Measurements from ENCODE around the gene AKAP6.

The AKAP6 gene

GRCh38 chr14:32419429-32419828 lies 90.3 kb downstream of the AKAP6 start:
- DNase-seq (ENCODE audit: extremely low read depth, low read depth), result no peak
- TF ChIP-seq CTCF (IDR thresholded peaks at IDR 0.05; ENCODE audit: low read depth, low read length), result no peak

- TF ChIP-seq CTCF (IDR thresholded peaks at IDR 0.05; ENCODE audit: low read depth, low read length), result no peak
- DNase-seq (ENCODE audit: extremely low read depth, low read depth), result no peak
Observed at GRCh38 chr14:32421781-32422180, 92.7 kb downstream of the AKAP6 start.

GRCh38 chr14:32422440-32422839 lies 93.3 kb downstream of the AKAP6 start:
- no peak for TF ChIP-seq CTCF (IDR thresholded peaks at IDR 0.05; ENCODE audit: low read depth, low read length)

GRCh38 chr14:32426028-32426427 lies 96.9 kb downstream of the AKAP6 start:
- DNase-seq (ENCODE audit: extremely low read depth, low read depth), result no peak
- no peak for TF ChIP-seq CTCF (IDR thresholded peaks at IDR 0.05; ENCODE audit: low read depth, low read length)

More at GRCh38 chr14:32422440-32422839, 93.3 kb downstream of the AKAP6 start:
- DNase-seq (ENCODE audit: extremely low read depth, low read depth), result no peak

GRCh38 chr14:32426586-32427388 lies 97.7 kb downstream of the AKAP6 start:
- DNase-seq (ENCODE audit: extremely low read depth, low read depth), result no peak
- no peak for TF ChIP-seq CTCF (IDR thresholded peaks at IDR 0.05; ENCODE audit: low read depth, low read length)

GRCh38 chr14:32427726-32428528 lies 98.8 kb downstream of the AKAP6 start:
- no peak for DNase-seq (ENCODE audit: extremely low read depth, low read depth)
- TF ChIP-seq CTCF (IDR thresholded peaks at IDR 0.05; ENCODE audit: low read depth, low read length), result no peak

GRCh38 chr14:32428875-32429274 lies 99.8 kb downstream of the AKAP6 start:
- DNase-seq (ENCODE audit: extremely low read depth, low read depth), result no peak
- no peak for TF ChIP-seq CTCF (IDR thresholded peaks at IDR 0.05; ENCODE audit: low read depth, low read length)

Measured in AG09319 (cell line).